Testis (tissue), 3 donors: ENCODE data around the gene NAV1. TPM values are rescaled to one million over a fixed set of nuclear protein-coding genes. Genes with fewer than 3 reads are reported as not detected.

Experiments used
- DNase-seq: peaks from one replicate; pipeline ENCODE4 v3.0.0-alpha.2; 2019
- H3K27ac ChIP-seq, 2 donors: fragments of 200-600 bp; sonication (generic); one replicate each; pipeline ENCODE4 v1.5.1; 2019
- H3K27me3 ChIP-seq: fragments of 200-600 bp; sonication (generic); one replicate; pipeline ENCODE4 v1.5.1; 2019
- H3K36me3 ChIP-seq: fragments of 200-600 bp; sonication (generic); one replicate; pipeline ENCODE4 v1.5.1; 2017; ENCODE audit warnings: low read depth; ENCODE audit errors: missing control alignments
- H3K4me1 ChIP-seq: fragments of 200-600 bp; sonication (generic); one replicate; pipeline ENCODE4 v1.5.1; 2019
- H3K4me3 ChIP-seq, 2 donors: fragments of 200-600 bp; sonication (generic); one replicate each; pipeline ENCODE4 v1.5.1; 2017 to 2019
- H3K9me3 ChIP-seq: fragments of 200-600 bp; sonication (generic); one replicate; pipeline ENCODE4 v1.5.1; 2017
- POLR2A ChIP-seq: fragments of 450-650 bp; IDR thresholded peaks from one replicate; pipeline ENCODE4 v1.6.1; 2017; ENCODE audit warnings: antibody characterized with exemption, mild to moderate bottlenecking, moderate library complexity
- WGBS, 2 donors: methylation state at CpG; one replicate each; pipeline ENCODE4 v1.1.5; 2018; 5-methylcytosine and 5-hydroxymethylcytosine counted together
- intact Hi-C: fragments of 100-400 bp; cut with DNase I; formaldehyde crosslinking; loops from one replicate; pipeline ENCODE4 v1.15.1; 2023; ENCODE audit warnings: low total_unique reads
- polyA plus RNA-seq: library from polyadenylated mRNA; stranded (reverse); fragments of 350-450 nt; fragmentation: Illumina TruSeq; extraction: RNeasy Lipid Tissue Mini Kit (QIAGEN cat#74804); gene quantifications from one replicate; pipeline ENCODE4 v1.2.3, GENCODE V29; 2014; ENCODE audit warnings: low read depth, low replicate concordance; ENCODE audit not compliant: insufficient read depth
- total RNA-seq, 2 donors: library from RNA; depleted of rRNA; stranded (reverse); fragments of >200 nt; gene quantifications; one replicate each; pipeline ENCODE4 v1.2.3, GENCODE V29; 2016
- TF ChIP-seq, protein P1 (sequence below), 3 experiments: fragments of 450-650 bp in 2 of 3; fragments of 200-600 bp in 1 of 3; sonication (generic) in 1 of 3; IDR thresholded peaks; one replicate each; pipeline ENCODE4 v1.5.1; 2016 to 2019; ENCODE audit warnings: antibody characterized with exemption in 3 of 3, mild to moderate bottlenecking in 2 of 3, moderate library complexity in 1 of 3

The NAV1 gene
- total and polyA plus RNA-seq, 3 donors from 2014 or later: 22.0 to 56.8 (median 52.5) TPM

DNA sequence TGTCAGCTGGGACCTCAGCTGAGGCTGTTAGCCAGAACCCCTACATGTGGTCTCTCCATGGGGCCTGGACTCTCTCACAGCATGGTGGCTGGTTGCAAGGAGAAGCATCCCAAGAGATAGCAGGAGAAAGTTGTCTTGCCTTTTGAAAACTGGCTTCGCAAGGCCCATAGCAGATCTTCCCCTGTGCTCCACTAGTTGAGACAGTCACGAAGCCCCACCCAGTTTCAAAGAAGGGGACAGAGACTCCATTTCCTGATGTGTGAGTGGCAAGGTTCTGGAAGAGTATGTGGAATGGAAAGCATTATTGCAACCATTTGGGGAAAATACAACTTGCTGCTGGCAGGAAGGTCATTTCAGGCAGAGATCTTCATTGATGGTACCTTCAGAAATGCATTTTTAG, 24.5 kb upstream of the NAV1 start:
- TF ChIP-seq POLR2A: no peak
- TF ChIP-seq, protein P1, sequence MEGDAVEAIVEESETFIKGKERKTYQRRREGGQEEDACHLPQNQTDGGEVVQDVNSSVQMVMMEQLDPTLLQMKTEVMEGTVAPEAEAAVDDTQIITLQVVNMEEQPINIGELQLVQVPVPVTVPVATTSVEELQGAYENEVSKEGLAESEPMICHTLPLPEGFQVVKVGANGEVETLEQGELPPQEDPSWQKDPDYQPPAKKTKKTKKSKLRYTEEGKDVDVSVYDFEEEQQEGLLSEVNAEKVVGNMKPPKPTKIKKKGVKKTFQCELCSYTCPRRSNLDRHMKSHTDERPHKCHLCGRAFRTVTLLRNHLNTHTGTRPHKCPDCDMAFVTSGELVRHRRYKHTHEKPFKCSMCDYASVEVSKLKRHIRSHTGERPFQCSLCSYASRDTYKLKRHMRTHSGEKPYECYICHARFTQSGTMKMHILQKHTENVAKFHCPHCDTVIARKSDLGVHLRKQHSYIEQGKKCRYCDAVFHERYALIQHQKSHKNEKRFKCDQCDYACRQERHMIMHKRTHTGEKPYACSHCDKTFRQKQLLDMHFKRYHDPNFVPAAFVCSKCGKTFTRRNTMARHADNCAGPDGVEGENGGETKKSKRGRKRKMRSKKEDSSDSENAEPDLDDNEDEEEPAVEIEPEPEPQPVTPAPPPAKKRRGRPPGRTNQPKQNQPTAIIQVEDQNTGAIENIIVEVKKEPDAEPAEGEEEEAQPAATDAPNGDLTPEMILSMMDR (IDR thresholded peaks at IDR 0.05): no peak
- intact Hi-C loops: no loop called here
- WGBS, 2 donors: 94 to 97% methylated on average over 2 of the region's 2 CpGs
- Histone ChIP-seq H3K27ac (no peak overlapping the region), H3K4me3 (no peak overlapping the region), H3K9me3 (no peaks in the 10 kb centered on the region), H3K27me3 (no peaks in the 10 kb centered on the region), H3K36me3 (no peaks in the 10 kb centered on the region), H3K4me1 (peaks cover 20% of the 10 kb centered on the region)
- DNase-seq: no peak

DNA sequence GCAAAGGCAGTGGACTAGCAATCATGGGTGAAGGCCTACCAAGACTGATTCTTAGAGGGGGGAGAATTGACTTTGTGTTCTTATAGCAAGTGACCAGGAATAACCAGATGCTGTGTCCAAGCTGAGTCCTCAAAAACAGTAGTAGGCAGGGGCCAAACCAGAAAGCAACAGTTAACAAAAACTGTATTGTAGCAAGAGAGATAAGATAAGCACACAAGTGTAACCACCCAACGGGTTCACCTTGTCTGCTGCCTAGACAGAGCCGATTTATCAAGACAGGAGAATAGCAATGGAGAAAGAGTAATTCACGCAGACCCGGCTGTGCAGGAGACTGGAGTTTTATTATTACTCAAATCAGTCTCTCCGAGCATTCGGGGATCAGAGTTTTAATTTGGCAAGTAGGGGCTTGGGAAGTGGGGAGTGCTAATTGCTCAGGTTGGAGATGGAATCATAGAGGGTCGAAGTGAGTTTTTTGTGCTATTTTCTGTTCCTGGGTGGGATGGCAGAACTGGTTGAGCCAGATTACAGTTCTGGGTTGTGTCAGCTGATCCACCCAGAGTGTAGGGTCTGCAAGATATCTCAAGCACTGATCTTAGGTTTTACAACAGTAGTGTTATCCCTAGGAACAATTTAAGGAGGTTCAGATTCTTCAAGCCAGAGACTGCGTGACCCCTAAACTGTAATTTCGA, 23.7 kb upstream of the NAV1 start:
- DNase-seq: no peak
- H3K27ac ChIP-seq: no peak overlapping the region
- H3K27me3 ChIP-seq: no peaks in the 10 kb centered on the region
- H3K4me3 ChIP-seq: no peak overlapping the region
- no peaks in the 10 kb centered on the region for H3K9me3 ChIP-seq
- no peaks in the 10 kb centered on the region for H3K36me3 ChIP-seq
- no peak for TF ChIP-seq POLR2A
- TF ChIP-seq, protein P1 (IDR thresholded peaks at IDR 0.05): no peak
- intact Hi-C loops: no loop called here
- 70 to 73% methylated on average over 9 of the region's 9 CpGs for WGBS, 2 donors
- peaks cover 20% of the 10 kb centered on the region for H3K4me1 ChIP-seq

DNA sequence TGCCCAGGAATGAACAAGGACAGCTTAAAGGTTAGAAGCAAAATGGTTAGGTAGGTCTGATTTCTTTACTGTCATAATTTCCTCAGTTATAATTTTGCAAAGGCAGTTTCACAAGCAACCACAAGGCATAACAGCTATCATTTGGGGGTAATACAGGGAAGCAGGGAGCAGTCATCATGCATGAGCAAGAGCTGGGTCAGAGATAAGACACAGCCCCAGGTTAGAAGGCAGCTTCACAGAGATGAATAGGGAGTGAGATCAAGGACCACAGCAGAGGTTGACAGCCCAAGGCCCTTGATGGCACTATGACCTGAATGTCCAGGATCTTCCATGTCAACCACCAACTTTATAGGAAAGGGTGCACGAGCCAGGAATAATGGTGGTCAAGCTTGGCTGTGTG, 23.0 kb upstream of the NAV1 start:
- H3K4me3 ChIP-seq: no peak overlapping the region
- no peaks in the 10 kb centered on the region for H3K9me3 ChIP-seq
- H3K36me3 ChIP-seq: no peaks in the 10 kb centered on the region
- H3K27ac ChIP-seq: no peak overlapping the region
- peaks cover 20% of the 10 kb centered on the region for H3K4me1 ChIP-seq
- WGBS, 2 donors: 93 to 100% methylated on average over 1 of the region's 1 CpG
- no peak for DNase-seq
- intact Hi-C loops: no loop called here
- no peaks in the 10 kb centered on the region for H3K27me3 ChIP-seq
- TF ChIP-seq, protein P1 (IDR thresholded peaks at IDR 0.05): no peak
- TF ChIP-seq POLR2A: no peak

DNA sequence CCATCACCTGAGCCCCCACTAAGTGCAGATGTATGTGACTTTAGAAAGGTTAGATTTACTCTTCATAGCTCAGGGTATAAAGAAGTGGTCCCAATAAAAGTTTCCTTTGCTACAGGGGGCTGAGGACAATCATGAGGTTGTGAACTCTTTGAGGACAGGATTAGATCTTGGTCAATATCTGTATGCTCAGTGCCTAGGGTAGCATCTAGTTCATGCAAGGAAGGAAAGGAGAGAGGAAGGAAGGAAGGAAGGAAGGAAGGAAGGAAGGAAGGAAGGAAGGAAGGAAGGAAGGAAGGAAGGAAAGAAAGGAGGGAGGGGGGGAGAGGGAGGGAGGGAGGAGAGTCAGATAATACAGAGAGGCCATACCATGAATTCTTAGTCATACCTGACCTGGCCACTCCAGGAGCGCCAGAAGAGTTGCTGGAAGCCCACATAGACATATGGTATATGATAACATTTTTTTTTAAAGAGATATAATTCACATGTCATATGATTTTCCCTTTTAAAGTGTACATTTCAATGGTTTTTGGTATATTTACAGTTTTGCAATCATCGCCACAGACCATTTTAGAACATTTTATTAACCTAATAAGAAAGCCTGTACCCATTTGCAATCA, 22.3 kb upstream of the NAV1 start:
- WGBS, 2 donors: 97% methylated on average over 2 of the region's 2 CpGs
- Histone ChIP-seq H3K36me3 (no peaks in the 10 kb centered on the region), H3K27me3 (no peaks in the 10 kb centered on the region), H3K4me3 (no peak overlapping the region), H3K9me3 (no peaks in the 10 kb centered on the region), H3K4me1 (peaks cover 20% of the 10 kb centered on the region), H3K27ac (no peak overlapping the region)
- TF ChIP-seq, protein P1 (IDR thresholded peaks at IDR 0.05): no peak
- no peak for TF ChIP-seq POLR2A
- no peak for DNase-seq
- intact Hi-C loops: no loop called here

- H3K27ac ChIP-seq: no peak overlapping the region
- 66 to 73% methylated on average over 7 of the region's 7 CpGs for WGBS, 2 donors
- H3K9me3 ChIP-seq: no peaks in the 10 kb centered on the region
- no peak for TF ChIP-seq POLR2A
- TF ChIP-seq, protein P1 (IDR thresholded peaks at IDR 0.05): no peak
- H3K27me3 ChIP-seq: no peaks in the 10 kb centered on the region
- H3K4me3 ChIP-seq: no peak overlapping the region
- intact Hi-C loops: no loop called here
- DNase-seq: no peak
- no peaks in the 10 kb centered on the region for H3K36me3 ChIP-seq
- H3K4me1 ChIP-seq: peaks cover 10% of the 10 kb centered on the region
These were observed 21.3 kb upstream of the NAV1 start for GRCh38 chr1:201517631-201518030.
